Retinal pigment epithelial cell (primary cell): Measurements from ENCODE around the gene ABCA12.

ENCODE experiments used
- DNase-seq: peaks from one replicate; pipeline ENCODE4 v3.0.0-alpha.2; 2010; ENCODE audit warnings: low read depth
- H3K4me3 ChIP-seq: 2 replicates; pipeline ENCODE4 v1.5.1; 2011; ENCODE audit warnings: mild to moderate bottlenecking, low read length, control low read depth, moderate library complexity
- CTCF ChIP-seq: conservative IDR thresholded peaks from 2 replicates; pipeline ENCODE4 v1.5.1; 2011; ENCODE audit warnings: low read depth, low read length, control low read depth, inconsistent platforms

Gene ABCA12

GRCh38 chr2:215144106-215144875 lies 5.9 kb upstream of the ABCA12 start:
- DNase-seq = no peak
- H3K4me3 ChIP-seq = no peak overlapping the region
- TF ChIP-seq CTCF = no peak

- H3K4me3 ChIP-seq = no peak overlapping the region
- no peak for TF ChIP-seq CTCF
- no peak for DNase-seq
Measured at GRCh38 chr2:215143458-215143857, 5.0 kb upstream of the ABCA12 start.

GRCh38 chr2:215141706-215142105 lies 3.3 kb upstream of the ABCA12 start:
- TF ChIP-seq CTCF = no peak
- no peak overlapping the region for H3K4me3 ChIP-seq
- no peak for DNase-seq

GRCh38 chr2:215140166-215140707 lies 1.8 kb upstream of the ABCA12 start:
- no peak for DNase-seq
- no peak for TF ChIP-seq CTCF
- no peak overlapping the region for H3K4me3 ChIP-seq

GRCh38 chr2:215137741-215138340 lies 585 bp downstream of the ABCA12 start:
- no peak for TF ChIP-seq CTCF
- H3K4me3 ChIP-seq = no peak overlapping the region
- DNase-seq = peak; percentile 48

GRCh38 chr2:215137329-215137686 lies 1.1 kb downstream of the ABCA12 start:
- no peak overlapping the region for H3K4me3 ChIP-seq
- TF ChIP-seq CTCF = no peak
- DNase-seq = no peak
